ENCODE measurements around the gene C19orf18.
"Not testable (repeated sequence)": the region's sequence is repeated elsewhere in the genome, so short reads cannot be mapped to it uniquely, and the experiment has no call there.

Gene C19orf18

DNA sequence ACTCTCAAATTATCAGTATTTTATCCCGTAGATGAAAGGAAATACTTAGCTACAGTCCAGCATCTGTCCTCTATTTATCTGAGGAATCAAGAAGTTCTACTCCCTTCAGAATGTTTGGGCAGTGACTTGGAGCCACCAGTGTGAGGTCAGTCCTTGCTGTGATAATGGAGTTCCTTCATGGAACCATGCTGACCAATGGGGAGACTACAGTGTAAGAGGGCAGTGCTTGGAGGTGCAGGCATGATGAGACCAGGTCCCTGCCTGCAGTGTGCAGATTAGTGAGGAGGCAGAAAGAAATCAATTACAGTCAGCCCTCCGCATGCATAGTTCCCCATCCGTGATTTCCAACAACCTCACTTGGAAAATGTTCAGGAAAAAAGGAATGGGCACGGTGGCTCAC lies at the start of gene C19orf18:
TSS of gene C19orf18 (minus strand) at position 101 of the 400 bp plus-strand sequence. CDS start 102 bp downstream, outside the sequence.
- no peak for DNase-seq

DNA sequence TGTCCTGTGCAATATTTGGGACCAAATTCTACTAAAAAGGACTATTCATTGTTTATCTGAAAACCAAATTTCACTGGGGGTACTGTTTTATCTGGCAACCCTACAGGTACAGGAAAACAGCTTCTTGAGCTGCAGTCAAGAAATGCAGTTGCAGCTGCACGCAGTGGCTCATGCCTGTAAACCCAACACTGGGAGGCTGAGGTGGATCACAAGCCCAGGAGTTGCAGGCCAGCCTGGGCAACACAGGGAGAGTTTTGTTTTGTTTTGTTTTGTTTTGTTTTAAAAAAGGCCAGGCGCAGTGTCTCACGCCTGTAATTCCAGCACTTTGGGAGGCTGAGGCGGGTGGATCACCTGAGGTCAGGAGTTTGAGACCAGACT lies 47.9 kb upstream of the C19orf18 start:
- DNase-seq, result no peak

DNA sequence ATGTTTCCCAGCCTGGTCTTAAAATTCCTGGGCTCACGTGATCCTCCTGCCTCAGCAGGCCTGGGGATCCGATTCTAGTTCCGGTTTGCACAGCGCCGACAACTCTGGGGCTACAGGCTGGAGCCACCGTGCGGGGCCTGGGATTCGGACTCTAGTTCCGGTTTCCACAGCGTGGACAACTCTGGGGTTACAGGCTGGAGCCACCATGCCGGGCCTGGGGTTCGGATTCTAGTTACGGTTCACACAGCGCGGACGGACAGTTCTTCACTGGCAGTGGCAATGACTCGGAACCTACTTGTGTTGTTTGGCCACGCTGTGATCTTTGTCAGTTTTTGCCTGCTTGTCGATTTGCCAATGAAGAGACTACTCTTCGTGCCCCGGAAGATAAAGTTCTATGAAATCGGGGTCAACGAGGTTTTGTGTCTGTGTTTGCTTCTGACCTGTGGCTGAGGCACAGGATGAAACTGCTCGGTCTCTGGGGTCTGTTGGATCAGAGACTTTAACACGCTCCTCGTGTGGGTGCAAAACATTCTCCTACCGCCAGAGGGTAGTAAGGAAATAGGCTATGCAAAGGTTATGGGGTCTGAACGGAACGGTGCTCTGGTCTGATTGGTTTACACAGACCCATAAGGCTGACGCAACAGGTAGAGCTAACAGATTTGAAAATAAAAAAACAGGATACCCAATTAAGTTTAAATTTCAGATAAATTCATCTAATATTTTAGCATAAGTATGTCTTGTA lies 47.4 kb upstream of the C19orf18 start:
- DNase-seq, result peak; percentile 39

DNA sequence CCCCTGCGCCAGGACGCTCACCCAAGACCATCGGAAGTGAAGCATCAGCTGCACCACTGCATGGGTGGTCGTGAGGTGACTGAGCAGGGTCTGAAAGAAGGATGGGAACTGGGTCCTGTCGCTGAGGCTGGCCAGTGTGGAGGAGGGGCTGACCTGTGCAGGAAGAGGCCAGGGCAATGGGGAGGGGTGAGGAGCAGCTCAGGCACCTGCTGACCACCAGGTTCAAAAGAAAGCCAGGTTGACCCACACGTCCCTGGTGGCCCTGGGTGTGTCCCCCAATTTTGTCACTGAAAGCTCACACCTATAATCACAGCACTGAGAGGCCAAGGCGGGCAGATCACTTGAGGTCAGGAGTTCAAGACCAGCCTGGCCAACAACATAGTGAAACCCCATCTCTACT lies 45.8 kb upstream of the C19orf18 start:
- DNase-seq, result no peak

DNA sequence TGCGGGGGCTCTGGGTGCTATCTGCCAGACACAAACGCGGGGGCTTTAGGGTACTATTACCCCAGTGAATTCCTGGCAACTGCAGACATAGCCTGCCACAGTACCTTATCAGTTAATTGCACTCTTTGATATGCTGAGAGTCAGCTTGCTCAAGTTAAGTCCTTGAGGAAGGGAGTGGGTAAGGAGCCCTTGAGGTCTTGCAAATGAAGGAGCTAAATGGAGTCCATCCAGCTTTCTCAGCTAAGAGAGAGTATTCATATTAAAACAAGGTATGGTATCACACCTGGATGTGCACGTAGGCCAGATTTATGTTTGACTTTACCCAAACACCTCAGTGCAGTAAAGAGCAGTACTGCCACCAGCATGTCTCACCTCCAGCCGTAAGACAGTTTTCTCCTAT lies 39.8 kb upstream of the C19orf18 start:
- DNase-seq, result no peak

DNA sequence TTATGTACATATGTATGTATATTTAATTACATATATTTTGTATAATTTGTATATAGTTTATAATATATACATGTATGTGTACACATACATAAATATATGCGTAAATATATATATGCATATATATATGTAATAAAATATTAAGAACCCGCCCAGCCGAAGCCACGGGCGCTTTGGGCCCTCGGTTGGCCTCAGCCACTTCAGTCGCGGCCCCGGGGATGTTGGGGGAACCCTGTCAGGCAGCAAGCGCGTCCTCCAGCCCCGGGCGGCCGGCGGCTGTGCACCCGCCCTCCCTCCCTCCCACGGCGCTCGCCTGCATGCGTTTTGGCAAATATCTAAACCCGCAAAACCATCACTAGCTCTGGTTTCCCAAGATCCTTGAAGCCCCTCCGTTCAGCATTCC lies 36.2 kb upstream of the C19orf18 start:
- no peak for DNase-seq

DNA sequence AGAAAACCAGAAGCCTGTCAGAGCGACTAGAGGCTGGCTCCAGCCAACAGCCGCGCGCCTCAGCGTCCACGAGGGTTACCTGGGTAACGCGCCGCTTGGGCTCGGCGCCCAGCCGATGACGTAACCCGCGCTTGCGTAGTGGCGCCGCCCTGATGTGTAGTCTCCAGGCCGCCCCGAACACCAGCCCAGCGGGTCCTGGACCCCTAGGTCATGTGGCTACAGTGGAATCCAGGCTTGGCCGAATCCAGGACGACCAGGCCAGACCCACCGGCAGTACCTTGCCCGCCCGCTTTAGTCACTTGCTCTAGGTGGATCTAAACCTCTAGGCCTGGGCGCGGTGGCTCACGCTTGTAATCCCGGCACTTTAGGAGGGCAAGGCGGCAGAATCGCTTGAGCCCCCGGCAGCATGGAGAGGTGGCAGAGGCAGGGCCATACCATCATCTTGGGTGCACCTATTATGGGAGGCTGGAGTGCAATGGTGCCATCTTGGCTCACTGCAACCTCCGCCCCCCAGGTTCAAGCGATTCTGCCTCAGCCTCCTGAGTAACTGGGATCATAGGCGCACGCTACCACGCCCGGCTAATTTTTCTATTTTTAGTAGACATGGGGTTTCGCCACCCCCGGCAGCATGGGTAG lies 35.5 kb upstream of the C19orf18 start:
- DNase-seq, result peak; percentile 85

DNA sequence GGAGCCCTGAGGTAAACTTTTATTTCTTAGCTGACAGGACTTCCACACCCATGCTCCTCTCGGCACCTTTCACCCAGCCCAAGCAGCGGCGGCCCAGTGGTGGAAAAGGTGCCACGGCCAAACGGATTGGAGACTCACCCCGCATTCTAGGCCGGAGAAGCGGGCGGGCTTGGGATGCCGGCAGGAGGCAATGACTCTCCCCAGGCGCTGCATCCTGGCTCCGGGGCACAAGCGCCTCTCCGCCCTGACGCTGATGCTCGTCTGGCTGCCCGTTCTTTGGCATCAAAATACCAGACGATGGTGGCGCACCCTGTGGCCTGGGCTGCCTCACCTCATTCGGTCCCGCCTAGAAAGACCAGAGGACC lies 34.9 kb upstream of the C19orf18 start:
- no peak for DNase-seq

DNA sequence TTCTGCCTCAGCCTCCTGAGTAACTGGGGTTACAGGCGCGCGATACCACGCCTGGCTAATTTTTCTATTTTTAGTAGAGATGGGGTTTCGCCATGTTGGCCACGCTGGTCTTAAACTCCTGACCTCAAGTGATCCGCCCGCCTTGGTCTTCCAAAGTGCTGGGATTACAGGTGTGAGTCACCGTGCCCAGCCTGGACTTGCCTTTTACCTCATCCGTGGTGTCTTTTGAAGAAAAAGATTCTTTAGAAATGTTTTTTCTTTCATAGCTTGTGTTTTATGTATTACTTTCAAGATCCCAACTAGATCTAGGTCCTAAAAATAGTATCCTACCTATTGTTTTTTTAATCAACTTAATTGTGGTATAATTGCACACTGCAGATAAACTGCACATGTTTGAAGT lies 34.5 kb upstream of the C19orf18 start:
- not testable (repeated sequence) for DNase-seq

DNA sequence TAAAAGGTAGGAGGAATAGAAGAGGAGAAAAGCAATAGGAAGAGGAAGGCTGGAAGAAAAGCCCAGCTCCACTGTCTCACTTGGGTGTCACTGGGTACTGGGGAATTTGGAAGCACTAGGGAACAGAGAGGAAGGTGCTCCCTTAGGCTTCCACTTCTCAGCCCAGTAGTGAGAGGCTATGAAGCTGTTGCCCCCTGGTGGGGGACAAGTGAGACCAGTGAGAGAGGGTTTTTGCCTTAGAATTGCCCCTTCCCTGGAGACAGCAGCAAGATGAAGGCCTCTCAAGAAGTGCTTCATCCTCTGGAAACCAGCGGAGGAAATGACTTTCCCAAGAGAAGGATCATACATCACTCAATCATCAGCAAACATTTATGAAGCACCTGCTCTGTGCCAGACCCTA lies 33.0 kb upstream of the C19orf18 start:
- no peak for DNase-seq

DNA sequence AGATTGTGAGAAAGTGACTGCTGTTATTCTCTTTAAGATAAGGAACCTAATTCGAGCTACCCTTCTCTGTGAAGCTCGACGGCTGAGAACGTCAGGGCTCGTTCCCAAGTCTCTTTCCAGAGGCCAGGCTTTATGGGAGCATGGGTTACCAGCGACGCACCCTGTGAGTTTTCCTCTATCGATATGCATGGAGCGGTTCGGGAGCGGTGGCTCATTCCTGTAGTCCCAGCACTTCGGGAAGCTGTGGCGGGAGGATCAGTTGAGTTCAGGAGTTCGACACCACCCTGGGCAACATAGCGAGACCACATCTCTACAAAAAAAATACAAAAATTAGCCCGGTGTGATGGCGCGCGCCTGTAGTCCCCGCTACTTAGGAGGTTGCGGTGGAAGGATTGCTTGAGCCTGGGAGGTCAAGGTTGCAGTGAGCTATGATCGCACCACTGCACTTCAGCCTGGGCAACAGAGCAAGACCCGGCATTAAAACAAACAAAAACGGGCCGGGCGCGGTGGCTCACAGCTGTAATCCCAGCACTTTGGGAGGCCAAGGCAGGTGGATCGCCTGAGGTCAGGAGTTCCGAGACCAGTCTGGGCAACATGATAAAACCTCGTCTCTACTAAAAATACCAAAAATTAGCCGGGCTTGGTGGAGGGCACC lies 29.0 kb upstream of the C19orf18 start:
- no peak for DNase-seq

DNA sequence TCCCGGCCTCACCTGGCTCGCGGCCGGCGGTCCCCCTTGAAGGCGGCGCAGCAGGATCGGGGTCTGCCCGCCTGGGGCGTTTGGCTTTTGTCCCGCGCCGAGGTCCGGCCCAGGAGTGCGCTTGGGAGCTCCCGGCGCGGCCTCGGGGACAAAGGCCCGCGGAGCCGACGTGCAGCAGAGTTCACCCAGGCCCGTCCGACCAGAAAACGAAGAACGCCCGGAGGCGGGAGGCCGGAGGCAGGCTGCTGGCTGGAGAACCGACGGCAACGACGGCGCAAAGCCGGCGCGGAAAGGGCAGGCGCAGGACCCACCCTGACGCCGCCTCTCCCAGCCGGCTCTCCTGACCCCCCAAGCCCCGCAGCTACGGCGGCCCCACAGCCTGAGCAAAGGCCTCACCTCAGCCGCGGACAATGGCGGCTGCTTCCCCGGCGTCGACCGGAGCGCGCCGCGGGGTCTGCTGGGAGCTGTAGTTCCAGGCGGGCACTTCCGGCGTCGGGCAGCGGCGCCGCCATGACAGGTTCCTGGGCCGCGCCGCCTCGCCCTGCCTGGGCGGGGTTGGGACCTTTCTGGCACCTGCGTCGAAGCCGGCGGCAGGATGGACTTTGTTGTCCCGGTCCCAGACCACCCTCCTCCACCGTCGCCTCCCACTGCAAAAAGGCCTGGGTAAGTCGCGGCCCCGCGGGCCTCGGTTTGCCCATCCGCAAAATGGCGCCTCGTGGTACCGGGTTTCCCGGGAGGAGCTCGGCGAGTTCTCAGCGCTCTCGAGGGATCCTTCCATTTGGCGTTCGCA lies 28.2 kb upstream of the C19orf18 start, which contains the start of gene ZNF606:
TSS of gene ZNF606 (minus strand) at position 437 of the 790 bp plus-strand sequence. CDS start 1,501 bp downstream, outside the sequence.
- peak; percentile 78 for DNase-seq

DNA sequence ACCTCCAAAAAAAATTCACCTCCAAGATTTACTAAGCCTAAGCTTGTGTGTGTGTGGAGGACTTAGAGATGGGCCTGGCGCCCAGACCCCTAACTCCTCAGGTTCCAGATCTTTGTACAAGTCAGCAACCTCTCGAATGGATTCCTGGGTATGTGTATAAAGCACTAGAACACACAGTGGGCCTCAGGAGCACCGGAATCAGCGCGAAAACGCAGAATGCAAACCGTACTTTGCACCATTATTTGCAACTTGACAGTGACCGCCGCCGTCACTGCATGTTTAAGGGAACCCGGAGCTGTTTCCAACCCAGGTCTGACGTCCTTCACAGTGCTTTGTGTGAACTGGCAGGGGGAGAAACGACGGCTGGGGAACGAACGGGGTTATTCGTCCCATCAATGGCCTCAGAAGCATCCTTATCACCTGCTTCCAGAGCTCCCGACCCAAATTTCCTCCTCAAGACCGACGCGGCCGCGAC lies 27.6 kb upstream of the C19orf18 start:
- peak; percentile 22 for DNase-seq

DNA sequence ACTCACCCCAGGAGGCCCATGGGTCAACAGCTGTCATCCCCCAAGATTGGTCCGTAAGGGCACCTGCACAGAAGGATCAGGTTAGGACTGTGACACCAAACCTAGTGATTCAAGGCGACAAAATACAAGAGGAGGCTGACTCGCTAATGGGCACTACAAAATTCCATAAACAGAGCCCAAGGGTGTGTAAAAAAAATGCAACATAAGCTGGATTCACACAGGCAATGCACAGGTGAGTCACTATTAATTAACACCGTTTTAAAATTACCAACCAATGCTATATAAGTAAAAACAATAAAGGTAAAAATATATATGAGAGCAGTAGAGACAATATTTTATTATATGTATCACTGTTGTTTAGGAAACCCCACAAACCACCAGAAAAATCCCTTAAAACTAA lies 26.3 kb upstream of the C19orf18 start:
- DNase-seq, result no peak

DNA sequence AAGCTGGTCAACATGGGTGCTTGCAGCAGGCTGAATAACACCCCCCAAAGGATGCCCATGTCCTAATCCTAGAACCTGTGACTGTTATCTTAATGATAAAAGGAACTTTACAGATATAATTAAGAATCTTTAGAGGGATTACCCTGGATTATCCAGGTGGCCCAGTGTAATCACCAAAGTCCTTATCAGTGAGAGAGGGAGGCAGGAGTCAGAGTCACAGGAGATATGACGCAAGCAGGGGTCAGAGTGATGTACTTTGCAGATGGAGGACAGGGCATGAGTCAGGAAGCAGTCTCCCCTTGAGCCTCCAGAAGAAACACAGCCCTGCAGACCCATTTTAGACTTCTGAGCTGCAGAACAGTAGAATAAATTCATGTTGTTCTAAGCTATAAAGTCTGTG lies 18.5 kb upstream of the C19orf18 start:
- no peak for DNase-seq

DNA sequence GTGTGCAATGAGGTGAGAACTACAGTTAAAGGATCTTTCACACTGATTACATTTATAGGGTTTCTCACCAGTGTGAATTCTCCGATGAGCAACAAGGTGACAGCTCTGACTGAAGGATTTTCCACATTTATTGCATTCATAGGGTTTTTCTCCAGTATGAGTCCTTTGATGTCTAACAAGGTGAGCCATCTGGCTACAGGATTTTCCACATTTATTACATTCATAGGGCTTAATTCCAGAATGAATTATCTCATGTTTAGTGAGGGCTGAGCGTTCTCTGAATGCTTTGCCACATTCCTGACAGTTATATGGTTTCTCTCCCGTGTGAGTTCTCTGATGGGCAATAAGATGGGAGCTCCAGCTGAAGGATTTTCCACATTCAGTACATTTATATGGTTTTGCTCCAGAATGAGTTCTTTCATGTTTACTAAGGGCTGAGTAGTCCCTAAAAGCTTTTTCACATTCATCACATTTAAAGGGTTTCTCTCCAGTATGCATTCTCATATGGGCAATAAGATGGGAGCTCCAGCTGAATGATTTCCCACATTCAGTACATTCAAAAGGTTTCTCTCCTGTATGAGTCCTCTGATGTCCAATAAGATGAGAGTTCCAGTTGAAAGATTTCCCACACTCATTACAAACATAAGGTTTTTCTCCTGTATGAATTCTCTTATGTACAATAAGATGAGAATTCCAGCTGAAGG lies 4.4 kb upstream of the C19orf18 start:
- DNase-seq, result peak; percentile 7

DNA sequence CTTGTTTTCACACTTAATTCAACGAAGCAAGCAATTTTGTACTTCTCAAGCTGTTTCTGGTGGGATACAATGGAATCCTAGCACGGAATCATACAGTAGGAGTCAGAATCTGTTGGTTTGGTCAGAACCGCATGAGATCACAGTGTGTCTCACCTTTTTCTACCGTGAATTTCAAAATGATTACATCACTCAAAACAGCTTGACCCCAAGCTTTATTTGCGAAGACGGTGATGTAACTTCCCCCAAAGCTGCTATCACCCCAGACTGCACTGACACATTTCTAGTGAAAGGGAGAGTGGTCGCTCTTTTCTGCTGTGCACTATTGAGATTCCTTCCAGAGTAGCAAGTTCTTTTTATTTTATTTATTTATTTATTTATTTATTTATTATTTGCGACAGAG lies 9.6 kb downstream of the C19orf18 start:
- DNase-seq, result no peak

DNA sequence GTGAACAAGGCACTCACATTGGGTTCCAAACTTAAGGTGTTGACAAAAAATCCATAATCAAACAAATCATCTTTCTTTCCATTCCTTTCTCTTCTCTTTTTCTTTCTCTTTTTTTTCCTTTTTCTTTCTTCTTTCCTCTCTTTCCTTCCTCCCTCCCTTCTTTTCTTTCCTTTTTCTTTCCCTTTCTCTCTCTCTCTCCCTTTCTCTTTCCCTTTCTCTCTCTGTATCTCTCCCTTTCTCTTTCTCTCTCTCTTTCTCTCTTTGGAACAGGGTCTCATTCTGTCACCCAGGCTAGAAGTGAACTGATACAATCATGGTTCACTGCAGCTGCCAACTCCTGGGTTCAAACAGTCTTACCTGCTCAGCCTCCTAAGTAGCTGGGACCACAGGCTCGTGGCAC lies 12.5 kb downstream of the C19orf18 start:
- no peak for DNase-seq

DNA sequence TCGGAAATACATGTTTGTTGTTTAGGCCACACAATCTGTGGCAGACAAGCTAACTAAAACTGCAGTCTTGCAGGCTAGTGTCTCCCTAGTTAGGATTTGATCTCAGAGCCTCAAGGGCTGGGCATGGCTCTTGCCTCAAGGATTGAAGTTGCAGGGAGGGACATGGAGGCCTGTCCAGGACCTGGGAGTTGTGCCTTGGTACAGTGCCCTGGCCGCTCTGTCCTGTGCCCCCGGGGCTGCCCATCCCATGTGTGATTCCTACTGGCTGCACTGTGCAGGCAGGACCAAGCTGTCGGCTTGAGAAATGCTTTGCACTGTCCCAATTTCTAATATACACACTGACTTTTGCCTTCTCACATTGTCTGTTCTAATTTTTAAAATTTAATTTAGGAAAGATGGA lies 19.3 kb downstream of the C19orf18 start:
- DNase-seq, result no peak

DNA sequence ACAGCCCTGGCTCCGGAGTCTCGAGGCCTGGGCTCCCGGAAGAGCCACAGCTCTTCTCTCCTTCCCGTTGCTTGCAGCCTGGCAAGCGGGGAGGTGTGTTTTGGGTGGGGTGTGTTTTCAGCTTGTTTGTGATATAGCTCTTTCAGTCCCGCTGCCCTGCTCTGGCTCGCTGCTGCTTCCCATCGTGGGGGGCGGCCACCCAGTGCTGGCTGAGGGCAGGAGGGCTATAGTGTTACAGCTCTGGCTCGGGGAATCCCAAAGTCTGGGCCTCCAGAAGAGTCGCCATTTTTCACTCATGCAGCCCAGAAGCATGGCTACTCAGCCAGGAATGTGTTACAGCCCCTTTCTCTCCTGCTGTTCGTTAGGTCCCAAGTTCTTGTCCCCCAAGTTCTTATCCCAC lies 24.6 kb downstream of the C19orf18 start:
- DNase-seq, result no peak

DNA sequence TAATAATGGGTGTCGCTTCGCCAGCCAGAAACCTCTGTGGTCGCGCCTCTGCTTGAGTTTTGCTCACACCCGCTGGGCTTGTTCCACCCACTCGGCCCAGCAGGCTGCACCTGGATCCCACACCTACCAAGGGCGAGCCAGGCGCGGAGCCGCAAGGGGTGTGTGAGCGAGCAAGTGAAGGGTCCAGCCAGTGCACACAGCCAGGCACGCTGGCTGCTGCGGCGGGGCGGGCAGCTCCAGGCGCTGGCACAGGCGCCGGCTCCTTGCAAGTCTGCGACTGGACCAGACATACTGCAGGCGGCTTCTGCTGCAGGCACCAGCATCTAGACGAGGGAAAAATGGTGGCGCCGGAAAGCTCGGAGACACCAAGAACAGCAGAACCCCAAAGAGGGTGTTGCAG lies 25.0 kb downstream of the C19orf18 start:
- no peak for DNase-seq

DNA sequence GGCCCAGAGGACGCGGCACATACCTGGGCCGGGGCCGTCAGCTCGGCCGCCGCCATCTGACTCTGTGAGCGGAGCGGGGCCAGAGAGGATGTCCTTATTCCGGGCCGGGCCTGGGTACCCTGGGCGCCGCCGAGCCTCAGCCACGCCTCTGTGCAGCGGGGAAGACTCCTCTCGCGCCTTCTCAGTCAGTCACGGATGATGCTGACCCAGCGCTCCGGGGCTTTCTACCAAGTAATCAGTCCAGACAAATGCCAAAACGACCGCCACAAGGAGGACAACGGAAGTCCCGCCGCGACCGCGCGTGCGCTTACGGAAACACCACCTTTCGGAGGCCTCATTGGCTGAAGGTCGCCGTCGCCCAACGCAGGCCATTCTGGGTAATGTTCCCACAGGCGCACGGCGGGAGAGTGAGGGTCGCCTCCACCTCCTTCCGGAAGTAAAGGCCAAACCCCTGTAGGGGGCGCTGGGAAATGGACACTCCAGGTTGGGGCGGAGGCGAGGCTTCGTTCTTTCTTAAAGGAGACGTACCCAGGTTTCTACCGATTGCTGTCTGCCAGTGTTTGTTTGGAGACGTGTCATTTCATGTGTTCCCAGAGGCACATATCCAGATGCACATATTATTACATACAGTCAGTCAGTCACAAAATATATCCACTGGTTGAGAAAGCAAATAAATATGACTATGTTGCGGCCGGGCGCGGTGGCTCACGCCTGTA lies 26.8 kb downstream of the C19orf18 start, which contains the start of gene ZNF256:
TSS of gene ZNF256 (minus strand) at position 288 of the 716 bp plus-strand sequence. CDS start at position 56, 232 bp downstream.
- peak; percentile 95 for DNase-seq
